Measurements from ENCODE around the gene PIGQ.

PIGQ gene

GRCh38 chr16:569445-570254 lies at the start of gene PIGQ:
PIGQ (plus strand) TSS chr16:569968; CDS start chr16:574075, 4,107 bp downstream.
- peak; percentile 78 for DNase-seq

GRCh38 chr16:520847-521246 lies 48.9 kb upstream of the PIGQ start:
- no peak for DNase-seq

- no peak for DNase-seq
Measured at GRCh38 chr16:521381-522210, 48.2 kb upstream of the PIGQ start.

GRCh38 chr16:522320-523096 lies 47.3 kb upstream of the PIGQ start:
- DNase-seq = no peak

GRCh38 chr16:523097-523741 lies 46.5 kb upstream of the PIGQ start:
- DNase-seq = no peak

- DNase-seq = no peak
Measured at GRCh38 chr16:524274-525040, 45.3 kb upstream of the PIGQ start.

GRCh38 chr16:525123-525519 lies 44.6 kb upstream of the PIGQ start:
- DNase-seq = no peak

- peak; percentile 54 for DNase-seq
Measured at GRCh38 chr16:525520-526180, 44.1 kb upstream of the PIGQ start.

GRCh38 chr16:526181-527014 lies 43.4 kb upstream of the PIGQ start:
- DNase-seq = peak; percentile 40

- DNase-seq = peak; percentile 87
Measured at GRCh38 chr16:527015-527903, 42.5 kb upstream of the PIGQ start, which contains the start of gene CAPN15. CAPN15 (plus strand) TSS chr16:527712; CDS start chr16:546839, 19,127 bp downstream.

- DNase-seq = peak; percentile 33
Measured at GRCh38 chr16:528111-529011, 41.4 kb upstream of the PIGQ start.

- no peak for DNase-seq
Measured at GRCh38 chr16:529012-529575, 40.7 kb upstream of the PIGQ start.

- DNase-seq = no peak
Measured at GRCh38 chr16:530111-530817, 39.5 kb upstream of the PIGQ start.

- no peak for DNase-seq
Measured at GRCh38 chr16:531494-532125, 38.2 kb upstream of the PIGQ start.

- no peak for DNase-seq
Measured at GRCh38 chr16:533391-534123, 36.2 kb upstream of the PIGQ start.

GRCh38 chr16:534135-534534 lies 35.6 kb upstream of the PIGQ start:
- DNase-seq = no peak

Data from T1000 (cell line).